Ishikawa (cell line): ENCODE data around the gene TSPEAR.

ENCODE experiments used
- CEBPB ChIP-seq: IDR thresholded peaks from 2 replicates; pipeline ENCODE4 v1.6.1; 2012
- CREB1 ChIP-seq: IDR thresholded peaks from 2 replicates; pipeline ENCODE4 v1.6.1; 2012; ENCODE audit warnings: low read depth
- EGR1 ChIP-seq: IDR thresholded peaks from 2 replicates; pipeline ENCODE4 v1.6.1; 2012
- EP300 ChIP-seq: IDR thresholded peaks from 2 replicates; pipeline ENCODE4 v1.6.1; 2012; ENCODE audit warnings: borderline replicate concordance
- FOXM1 ChIP-seq: IDR thresholded peaks from 2 replicates; pipeline ENCODE4 v1.6.1; 2012; ENCODE audit warnings: low read depth, borderline replicate concordance
- NFIC ChIP-seq: IDR thresholded peaks from 2 replicates; pipeline ENCODE4 v1.6.1; 2012
- RAD21 ChIP-seq: IDR thresholded peaks from 2 replicates; pipeline ENCODE4 v1.6.1; 2012; ENCODE audit warnings: low read depth
- TAF1 ChIP-seq: IDR thresholded peaks from 2 replicates; pipeline ENCODE4 v1.6.1; 2012; ENCODE audit warnings: low read depth, mild to moderate bottlenecking
- TCF12 ChIP-seq: IDR thresholded peaks from 2 replicates; pipeline ENCODE4 v1.6.1; 2012; ENCODE audit warnings: low read depth
- TEAD4 ChIP-seq: IDR thresholded peaks from 2 replicates; pipeline ENCODE4 v1.6.1; 2012
- YY1 ChIP-seq: IDR thresholded peaks from 2 replicates; pipeline ENCODE4 v1.6.1; 2012; ENCODE audit warnings: low read depth
- ZBTB7A ChIP-seq: IDR thresholded peaks from 2 replicates; pipeline ENCODE4 v1.6.1; 2012; ENCODE audit warnings: low read depth
- TF ChIP-seq, protein P1 (sequence below): IDR thresholded peaks from 2 replicates; pipeline ENCODE4 v1.6.1; 2012
- TF ChIP-seq, protein P2 (sequence below): IDR thresholded peaks from 2 replicates; pipeline ENCODE4 v1.6.1; 2012; ENCODE audit warnings: low read depth, mild to moderate bottlenecking
- TF ChIP-seq, protein P3 (sequence below): IDR thresholded peaks from 2 replicates; pipeline ENCODE4 v1.6.1; 2012

Gene TSPEAR

DNA sequence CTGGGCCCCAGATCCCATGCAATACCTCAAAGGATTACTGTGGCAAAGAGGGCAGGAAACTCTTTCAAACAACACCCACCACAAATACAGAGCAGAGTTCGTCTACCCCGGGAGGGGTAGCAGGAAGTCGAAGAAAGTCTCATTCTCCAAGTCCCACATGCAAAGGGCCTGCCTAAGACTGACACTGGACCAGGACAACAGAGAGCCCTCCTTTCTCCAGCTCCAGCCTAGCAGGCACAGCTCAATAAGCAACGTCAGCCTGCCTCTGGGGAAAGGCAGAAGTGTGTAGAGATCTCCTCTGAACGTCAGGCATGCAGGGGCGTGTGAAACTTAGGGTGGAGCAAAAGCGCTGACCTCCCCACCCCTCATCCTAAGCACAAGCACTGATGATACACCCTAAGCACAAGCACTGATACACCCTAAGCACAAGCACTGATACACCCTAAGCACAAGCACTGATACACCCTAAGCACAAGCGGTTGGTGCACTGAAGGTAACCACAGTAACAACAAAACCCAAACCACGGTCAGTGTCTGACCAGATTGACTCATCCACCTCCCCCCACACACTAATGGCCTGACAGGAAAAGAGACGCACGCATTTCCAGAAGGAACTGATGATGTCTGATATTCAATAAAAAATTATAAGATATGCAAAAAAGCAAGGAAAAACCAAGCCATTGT lies 52.3 kb downstream of the TSPEAR start:
- TF ChIP-seq EP300 (no peak), NFIC (no peak), RAD21 (no peak), TCF12 (no peak), YY1 (no peak), CEBPB (no peak), TEAD4 (no peak), CREB1 (no peak), FOXM1 (no peak), TAF1 (no peak), ZBTB7A (no peak), EGR1 (no peak)
- TF ChIP-seq, protein P1, sequence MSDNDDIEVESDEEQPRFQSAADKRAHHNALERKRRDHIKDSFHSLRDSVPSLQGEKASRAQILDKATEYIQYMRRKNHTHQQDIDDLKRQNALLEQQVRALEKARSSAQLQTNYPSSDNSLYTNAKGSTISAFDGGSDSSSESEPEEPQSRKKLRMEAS: no peak
- TF ChIP-seq, protein P2, sequence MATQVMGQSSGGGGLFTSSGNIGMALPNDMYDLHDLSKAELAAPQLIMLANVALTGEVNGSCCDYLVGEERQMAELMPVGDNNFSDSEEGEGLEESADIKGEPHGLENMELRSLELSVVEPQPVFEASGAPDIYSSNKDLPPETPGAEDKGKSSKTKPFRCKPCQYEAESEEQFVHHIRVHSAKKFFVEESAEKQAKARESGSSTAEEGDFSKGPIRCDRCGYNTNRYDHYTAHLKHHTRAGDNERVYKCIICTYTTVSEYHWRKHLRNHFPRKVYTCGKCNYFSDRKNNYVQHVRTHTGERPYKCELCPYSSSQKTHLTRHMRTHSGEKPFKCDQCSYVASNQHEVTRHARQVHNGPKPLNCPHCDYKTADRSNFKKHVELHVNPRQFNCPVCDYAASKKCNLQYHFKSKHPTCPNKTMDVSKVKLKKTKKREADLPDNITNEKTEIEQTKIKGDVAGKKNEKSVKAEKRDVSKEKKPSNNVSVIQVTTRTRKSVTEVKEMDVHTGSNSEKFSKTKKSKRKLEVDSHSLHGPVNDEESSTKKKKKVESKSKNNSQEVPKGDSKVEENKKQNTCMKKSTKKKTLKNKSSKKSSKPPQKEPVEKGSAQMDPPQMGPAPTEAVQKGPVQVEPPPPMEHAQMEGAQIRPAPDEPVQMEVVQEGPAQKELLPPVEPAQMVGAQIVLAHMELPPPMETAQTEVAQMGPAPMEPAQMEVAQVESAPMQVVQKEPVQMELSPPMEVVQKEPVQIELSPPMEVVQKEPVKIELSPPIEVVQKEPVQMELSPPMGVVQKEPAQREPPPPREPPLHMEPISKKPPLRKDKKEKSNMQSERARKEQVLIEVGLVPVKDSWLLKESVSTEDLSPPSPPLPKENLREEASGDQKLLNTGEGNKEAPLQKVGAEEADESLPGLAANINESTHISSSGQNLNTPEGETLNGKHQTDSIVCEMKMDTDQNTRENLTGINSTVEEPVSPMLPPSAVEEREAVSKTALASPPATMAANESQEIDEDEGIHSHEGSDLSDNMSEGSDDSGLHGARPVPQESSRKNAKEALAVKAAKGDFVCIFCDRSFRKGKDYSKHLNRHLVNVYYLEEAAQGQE: no peak
- TF ChIP-seq, protein P3, sequence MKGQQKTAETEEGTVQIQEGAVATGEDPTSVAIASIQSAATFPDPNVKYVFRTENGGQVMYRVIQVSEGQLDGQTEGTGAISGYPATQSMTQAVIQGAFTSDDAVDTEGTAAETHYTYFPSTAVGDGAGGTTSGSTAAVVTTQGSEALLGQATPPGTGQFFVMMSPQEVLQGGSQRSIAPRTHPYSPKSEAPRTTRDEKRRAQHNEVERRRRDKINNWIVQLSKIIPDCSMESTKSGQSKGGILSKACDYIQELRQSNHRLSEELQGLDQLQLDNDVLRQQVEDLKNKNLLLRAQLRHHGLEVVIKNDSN: no peak

DNA sequence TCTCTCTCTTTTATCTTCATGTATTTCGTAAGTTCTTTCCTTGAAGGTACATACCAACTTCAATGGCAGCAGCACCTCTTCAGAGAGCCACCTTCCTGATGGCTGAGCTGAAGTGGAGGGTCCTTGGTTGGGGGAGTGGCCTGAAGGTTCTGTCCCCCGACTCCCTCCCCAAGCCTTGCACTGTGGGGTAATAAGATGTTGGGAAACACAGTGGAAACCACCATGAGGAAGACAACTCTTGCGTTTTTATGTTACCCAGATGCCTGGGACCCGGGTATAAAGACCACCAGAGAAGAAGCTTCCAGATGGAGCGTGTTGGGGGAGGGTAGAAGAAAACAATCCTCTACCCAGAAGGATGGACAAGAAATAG lies 52.8 kb downstream of the TSPEAR start:
- TF ChIP-seq CREB1 (no peak), EGR1 (no peak), CEBPB (no peak), ZBTB7A (no peak), RAD21 (no peak), FOXM1 (no peak)

DNA sequence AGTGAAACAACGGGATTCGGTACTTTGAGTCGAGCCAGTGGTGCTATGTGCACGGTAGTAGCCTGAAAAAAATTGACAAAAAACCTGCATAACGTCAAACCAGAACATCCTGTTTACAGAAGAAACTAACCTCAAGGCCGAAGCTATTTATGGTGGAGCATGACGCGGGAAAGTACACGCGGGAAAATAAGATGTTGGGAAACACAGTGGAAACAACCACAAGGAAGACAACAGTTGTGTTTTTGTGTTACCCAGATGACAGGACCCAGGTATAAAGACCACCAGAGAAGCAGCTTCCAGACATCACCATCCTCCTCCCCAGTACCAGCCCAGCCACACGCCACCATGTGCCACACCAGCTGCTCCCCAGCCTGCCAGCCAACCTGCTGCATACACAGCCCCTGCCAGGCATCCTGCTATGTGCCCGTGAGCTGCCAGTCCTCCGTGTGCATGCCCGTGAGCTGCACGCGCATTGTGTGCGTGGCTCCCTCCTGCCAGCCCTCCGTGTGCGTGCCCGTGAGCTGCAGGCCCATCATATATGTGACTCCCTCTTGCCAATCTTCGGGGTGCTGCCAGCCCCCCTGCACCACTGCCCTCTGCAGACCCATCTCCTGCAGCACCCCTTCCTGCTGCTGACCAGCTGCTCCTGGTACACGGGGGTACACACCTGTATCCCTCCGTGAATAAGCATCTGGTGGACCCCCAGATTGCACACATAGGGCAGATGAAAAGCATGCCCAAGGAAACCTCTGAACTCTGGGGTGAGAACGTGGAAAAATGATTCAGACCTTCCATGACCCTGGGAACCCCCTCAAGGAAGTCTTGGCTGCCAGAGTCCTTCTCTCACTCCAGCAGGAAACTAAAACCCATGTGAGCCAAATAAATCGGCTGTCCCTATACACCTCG lies 53.5 kb downstream of the TSPEAR start, which contains the start of gene KRTAP12-3:
KRTAP12-3 (plus strand) TSS at position 298 of the 906 bp plus-strand sequence; CDS start at position 346, 48 bp downstream.
- TF ChIP-seq, protein P3: no peak
- no peak for TF ChIP-seq EP300
- no peak for TF ChIP-seq RAD21
- no peak for TF ChIP-seq FOXM1
- no peak for TF ChIP-seq YY1
- TF ChIP-seq, protein P2: no peak
- no peak for TF ChIP-seq TAF1
- no peak for TF ChIP-seq EGR1
- no peak for TF ChIP-seq TEAD4
- no peak for TF ChIP-seq NFIC
- no peak for TF ChIP-seq ZBTB7A
- no peak for TF ChIP-seq CEBPB
- TF ChIP-seq, protein P1: no peak
- TF ChIP-seq CREB1: no peak

DNA sequence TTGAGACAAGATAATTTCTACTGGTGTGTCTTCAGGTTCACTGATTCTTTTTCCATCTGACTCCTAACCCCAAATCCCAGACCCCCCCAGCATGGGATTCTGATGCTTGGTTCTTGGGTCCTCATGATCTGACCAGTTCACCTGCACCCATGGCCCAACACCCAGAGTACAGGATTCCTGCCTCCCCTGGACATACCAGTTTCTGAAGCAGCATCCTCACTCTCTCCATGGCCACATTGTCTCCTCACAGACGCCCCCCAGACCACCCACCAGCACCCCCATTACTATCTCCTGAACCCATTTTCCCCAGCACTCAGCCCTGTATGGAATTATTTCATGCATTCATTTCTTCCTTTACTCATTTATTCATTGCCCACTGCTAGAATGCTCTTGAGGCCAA lies 54.5 kb downstream of the TSPEAR start:
- TF ChIP-seq, protein P3: no peak
- TF ChIP-seq EGR1 (no peak), TCF12 (no peak), TEAD4 (no peak), YY1 (no peak), TAF1 (no peak), RAD21 (no peak), ZBTB7A (no peak)
- TF ChIP-seq, protein P1: no peak
